ENCODE measurements around the gene IER3.

The IER3 gene

DNA sequence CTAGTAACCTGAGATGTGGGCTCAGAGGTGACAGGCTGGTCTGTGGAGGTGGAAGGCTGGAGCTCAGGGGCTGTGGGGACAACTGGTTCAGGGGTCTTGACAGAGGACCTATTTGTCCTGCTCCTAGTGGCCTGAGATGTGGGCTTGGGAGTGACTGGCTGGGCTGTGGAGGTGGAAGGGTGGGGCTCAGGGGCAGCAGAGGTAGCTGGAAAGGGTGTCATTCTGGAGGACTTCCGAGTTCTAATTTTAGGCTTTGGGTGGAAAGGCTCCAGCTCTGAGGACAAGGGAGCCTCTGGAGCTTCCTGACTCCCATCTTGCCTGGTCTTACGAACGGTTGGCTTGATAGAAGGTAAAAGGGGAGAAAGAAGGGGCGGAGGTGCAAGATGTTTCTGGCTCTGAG is 38.7 kb downstream of the IER3 start:
- no peaks in the 10 kb centered on the region for H3K79me2 ChIP-seq (ENCODE audit: low read length)
- H3K27ac ChIP-seq (ENCODE audit: low read length): no peak overlapping the region
- no peaks in the 10 kb centered on the region for H3F3A ChIP-seq (ENCODE audit: insufficient read depth, low read length)
- H4K20me1 ChIP-seq (ENCODE audit: insufficient read depth, low read length): no peaks in the 10 kb centered on the region
- H3K9me2 ChIP-seq (replicated peaks; ENCODE audit: insufficient read depth, low read length): no peaks in the 10 kb centered on the region
- H3K36me3 ChIP-seq (replicated peaks; ENCODE audit: insufficient read depth, low read length): no peaks in the 10 kb centered on the region
- H3K27me3 ChIP-seq (replicated peaks; ENCODE audit: insufficient read depth, low read length): no peaks in the 10 kb centered on the region
- no peak overlapping the region for H3K9ac ChIP-seq (ENCODE audit: low read length)
- H3K9me3 ChIP-seq (replicated peaks; ENCODE audit: insufficient read depth, low read length): no peaks in the 10 kb centered on the region
- H3K4me3 ChIP-seq (ENCODE audit: low read length): no peak overlapping the region
- H3K4me1 ChIP-seq (ENCODE audit: low read length): no peaks in the 10 kb centered on the region
- TF ChIP-seq EZH2 (optimal IDR thresholded peaks at IDR 0.05; ENCODE audit: low read depth, low read length) (no peak), EZH2phosphoT487 (IDR thresholded peaks at IDR 0.05; ENCODE audit: low read length) (no peak)
- TF ChIP-seq, protein P1, sequence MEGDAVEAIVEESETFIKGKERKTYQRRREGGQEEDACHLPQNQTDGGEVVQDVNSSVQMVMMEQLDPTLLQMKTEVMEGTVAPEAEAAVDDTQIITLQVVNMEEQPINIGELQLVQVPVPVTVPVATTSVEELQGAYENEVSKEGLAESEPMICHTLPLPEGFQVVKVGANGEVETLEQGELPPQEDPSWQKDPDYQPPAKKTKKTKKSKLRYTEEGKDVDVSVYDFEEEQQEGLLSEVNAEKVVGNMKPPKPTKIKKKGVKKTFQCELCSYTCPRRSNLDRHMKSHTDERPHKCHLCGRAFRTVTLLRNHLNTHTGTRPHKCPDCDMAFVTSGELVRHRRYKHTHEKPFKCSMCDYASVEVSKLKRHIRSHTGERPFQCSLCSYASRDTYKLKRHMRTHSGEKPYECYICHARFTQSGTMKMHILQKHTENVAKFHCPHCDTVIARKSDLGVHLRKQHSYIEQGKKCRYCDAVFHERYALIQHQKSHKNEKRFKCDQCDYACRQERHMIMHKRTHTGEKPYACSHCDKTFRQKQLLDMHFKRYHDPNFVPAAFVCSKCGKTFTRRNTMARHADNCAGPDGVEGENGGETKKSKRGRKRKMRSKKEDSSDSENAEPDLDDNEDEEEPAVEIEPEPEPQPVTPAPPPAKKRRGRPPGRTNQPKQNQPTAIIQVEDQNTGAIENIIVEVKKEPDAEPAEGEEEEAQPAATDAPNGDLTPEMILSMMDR (IDR thresholded peaks at IDR 0.05; ENCODE audit: low read length): no peak
- H2AFZ ChIP-seq (ENCODE audit: low read length): no peak overlapping the region
- H3K4me2 ChIP-seq (ENCODE audit: low read depth, low read length): no peak overlapping the region
- no peak for DNase-seq

DNA sequence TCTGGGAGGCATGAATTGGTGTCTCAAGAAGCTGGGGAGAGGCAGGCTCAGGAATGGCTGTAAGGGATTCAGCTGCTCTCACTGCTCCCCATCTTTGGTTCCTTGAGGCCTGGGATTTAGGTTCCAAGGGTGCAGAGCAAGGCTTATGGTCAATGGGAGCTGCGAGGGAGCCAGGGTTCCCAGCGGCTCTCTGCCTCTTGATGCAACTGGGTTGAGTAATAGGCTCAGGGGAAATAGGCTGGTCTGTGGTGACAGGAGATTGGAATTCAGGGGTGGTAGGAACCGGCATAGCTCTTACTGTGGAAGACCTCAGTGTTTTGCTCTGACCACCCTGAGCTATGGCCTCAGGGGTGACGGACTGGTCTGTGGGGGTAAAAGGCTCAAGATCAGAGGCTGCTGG is 40.5 kb downstream of the IER3 start:
- Histone ChIP-seq H3K27ac (ENCODE audit: low read length) (no peak overlapping the region), H3K9me3 (replicated peaks; ENCODE audit: insufficient read depth, low read length) (no peaks in the 10 kb centered on the region), H3K4me3 (ENCODE audit: low read length) (no peak overlapping the region), H4K20me1 (ENCODE audit: insufficient read depth, low read length) (no peaks in the 10 kb centered on the region), H3F3A (ENCODE audit: insufficient read depth, low read length) (no peaks in the 10 kb centered on the region), H3K27me3 (replicated peaks; ENCODE audit: insufficient read depth, low read length) (no peaks in the 10 kb centered on the region), H3K36me3 (replicated peaks; ENCODE audit: insufficient read depth, low read length) (no peaks in the 10 kb centered on the region), H2AFZ (ENCODE audit: low read length) (no peak overlapping the region), H3K9ac (ENCODE audit: low read length) (no peak overlapping the region), H3K4me2 (ENCODE audit: low read depth, low read length) (no peak overlapping the region), H3K9me2 (replicated peaks; ENCODE audit: insufficient read depth, low read length) (no peaks in the 10 kb centered on the region), H3K4me1 (ENCODE audit: low read length) (no peaks in the 10 kb centered on the region), H3K79me2 (ENCODE audit: low read length) (no peaks in the 10 kb centered on the region)
- no peak for TF ChIP-seq EZH2 (optimal IDR thresholded peaks at IDR 0.05; ENCODE audit: low read depth, low read length)
- TF ChIP-seq, protein P1 (IDR thresholded peaks at IDR 0.05; ENCODE audit: low read length): no peak
- no peak for DNase-seq

DNA sequence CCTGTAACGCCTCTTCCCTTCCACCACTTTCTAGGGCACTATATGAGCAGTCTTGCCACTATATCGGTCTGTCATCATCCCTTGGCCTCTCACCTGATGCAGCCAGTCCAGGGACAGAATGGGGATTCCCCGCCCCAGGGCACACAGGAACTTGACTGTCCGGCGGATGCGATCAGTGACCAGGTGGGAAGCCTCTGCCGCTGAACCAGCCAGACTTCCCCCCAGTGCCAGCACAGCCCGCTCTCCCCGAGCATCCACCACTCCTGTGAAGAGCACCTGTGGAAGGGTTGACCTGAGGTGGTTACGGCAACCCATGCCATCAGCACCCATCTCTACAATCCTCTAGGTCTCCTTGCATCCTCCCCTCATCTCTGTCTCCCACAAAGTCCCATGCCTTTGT is 41.3 kb downstream of the IER3 start:
- Histone ChIP-seq H3K27me3 (replicated peaks; ENCODE audit: insufficient read depth, low read length) (no peaks in the 10 kb centered on the region), H3K27ac (ENCODE audit: low read length) (no peak overlapping the region), H2AFZ (ENCODE audit: low read length) (no peak overlapping the region), H3K79me2 (ENCODE audit: low read length) (no peaks in the 10 kb centered on the region), H3K9me3 (replicated peaks; ENCODE audit: insufficient read depth, low read length) (no peaks in the 10 kb centered on the region), H3K9me2 (replicated peaks; ENCODE audit: insufficient read depth, low read length) (no peaks in the 10 kb centered on the region), H3K4me3 (ENCODE audit: low read length) (no peak overlapping the region), H3F3A (ENCODE audit: insufficient read depth, low read length) (no peaks in the 10 kb centered on the region), H3K4me1 (ENCODE audit: low read length) (no peaks in the 10 kb centered on the region), H3K9ac (ENCODE audit: low read length) (no peak overlapping the region), H3K4me2 (ENCODE audit: low read depth, low read length) (no peak overlapping the region), H4K20me1 (ENCODE audit: insufficient read depth, low read length) (no peaks in the 10 kb centered on the region), H3K36me3 (replicated peaks; ENCODE audit: insufficient read depth, low read length) (no peaks in the 10 kb centered on the region)
- DNase-seq: no peak
- TF ChIP-seq EZH2 (optimal IDR thresholded peaks at IDR 0.05; ENCODE audit: low read depth, low read length) (no peak), EZH2phosphoT487 (IDR thresholded peaks at IDR 0.05; ENCODE audit: low read length) (no peak)
- TF ChIP-seq, protein P1 (IDR thresholded peaks at IDR 0.05; ENCODE audit: low read length): no peak
